DMS 273 (cell line): ENCODE measurements around the gene IRX2.

Source experiments
- DNase-seq: peaks from one replicate; lab custom pipeline; 2025; ENCODE audit not compliant: unreplicated experiment; lab: John Stamatoyannopoulos, UW

IRX2 gene

GRCh38 chr5:2719332-2719731, 32.1 kb downstream of the IRX2 start:
- DNase-seq = no peak

GRCh38 chr5:2718115-2718514, 33.4 kb downstream of the IRX2 start:
- no peak for DNase-seq

GRCh38 chr5:2715856-2716255, 35.6 kb downstream of the IRX2 start:
- no peak for DNase-seq

GRCh38 chr5:2714805-2715204, 36.7 kb downstream of the IRX2 start:
- no peak for DNase-seq

GRCh38 chr5:2714026-2714425, 37.5 kb downstream of the IRX2 start:
- no peak for DNase-seq

GRCh38 chr5:2711446-2712425, 39.7 kb downstream of the IRX2 start:
- no peak for DNase-seq

DNA sequence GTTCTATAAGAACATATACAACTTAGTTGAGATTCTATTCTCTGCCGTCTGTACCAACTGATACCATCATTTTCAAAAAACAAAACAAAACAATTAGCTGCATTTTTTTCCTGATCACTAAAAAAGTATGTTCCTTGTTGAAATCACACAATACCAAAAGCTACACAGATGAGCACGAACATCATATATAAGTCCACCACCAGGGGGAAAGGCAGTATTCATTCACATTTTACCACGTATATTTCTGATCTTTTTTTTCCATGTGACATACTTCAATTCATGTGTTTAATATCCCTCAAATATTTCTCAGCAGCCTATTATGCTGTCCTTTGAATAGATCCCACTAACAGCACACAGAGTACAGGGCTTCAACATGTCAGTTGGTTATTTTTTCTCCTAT, 40.6 kb downstream of the IRX2 start:
- peak; percentile 6 for DNase-seq

DNA sequence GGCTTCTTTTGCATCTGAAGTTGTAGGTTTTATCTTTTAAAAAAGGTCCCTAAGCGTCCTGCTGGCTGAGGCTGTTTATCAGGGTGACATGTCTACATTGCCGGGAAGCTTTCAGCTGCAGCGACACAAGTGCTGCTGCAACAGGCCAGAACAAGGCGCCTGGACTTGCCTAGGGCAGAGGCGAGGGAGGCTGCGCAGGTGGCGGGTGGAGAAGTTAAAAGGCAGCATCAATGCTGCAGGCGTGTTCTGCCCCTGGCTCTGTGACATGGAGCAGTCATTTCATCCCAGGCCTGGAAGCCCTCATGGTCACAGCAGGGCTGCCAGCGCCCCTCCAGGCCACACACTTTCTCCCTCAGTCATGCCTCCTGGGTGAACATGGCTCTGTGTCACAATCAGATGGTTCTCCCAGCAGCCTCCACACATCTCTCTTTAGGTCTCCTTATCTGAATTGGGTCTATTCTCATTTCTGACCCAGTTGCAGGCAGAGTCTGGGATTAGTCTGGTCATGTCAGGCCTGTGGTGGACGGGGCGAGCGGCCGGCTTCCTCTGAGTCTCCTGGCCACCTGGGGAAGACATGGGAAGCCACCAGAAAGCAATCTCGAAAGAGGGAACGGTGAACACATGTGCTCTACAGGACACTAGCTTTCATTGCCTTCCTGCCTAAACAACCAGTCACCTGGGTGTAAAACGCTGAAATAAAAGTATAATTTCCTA, 41.3 kb downstream of the IRX2 start:
- DNase-seq = no peak

DNA sequence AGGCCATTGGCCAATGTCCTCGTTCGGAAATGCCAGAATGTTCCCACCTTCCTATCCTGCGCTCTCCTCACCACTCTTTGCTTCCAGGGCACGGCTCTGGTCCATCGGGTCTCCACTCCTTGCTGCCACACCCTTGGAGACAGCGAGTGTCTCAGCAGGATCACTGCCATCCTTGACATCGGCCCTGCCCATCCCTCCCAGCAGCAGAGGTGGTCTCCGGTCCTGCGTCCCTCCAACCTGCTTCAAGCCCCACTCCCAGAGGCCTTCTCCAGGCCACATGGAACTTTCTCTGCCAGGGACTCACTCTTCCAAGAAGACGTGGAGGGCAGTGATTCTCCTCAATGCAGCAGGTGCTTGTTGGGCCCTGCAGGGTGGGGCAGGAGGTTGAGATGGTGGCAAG, 42.7 kb downstream of the IRX2 start:
- DNase-seq = no peak

DNA sequence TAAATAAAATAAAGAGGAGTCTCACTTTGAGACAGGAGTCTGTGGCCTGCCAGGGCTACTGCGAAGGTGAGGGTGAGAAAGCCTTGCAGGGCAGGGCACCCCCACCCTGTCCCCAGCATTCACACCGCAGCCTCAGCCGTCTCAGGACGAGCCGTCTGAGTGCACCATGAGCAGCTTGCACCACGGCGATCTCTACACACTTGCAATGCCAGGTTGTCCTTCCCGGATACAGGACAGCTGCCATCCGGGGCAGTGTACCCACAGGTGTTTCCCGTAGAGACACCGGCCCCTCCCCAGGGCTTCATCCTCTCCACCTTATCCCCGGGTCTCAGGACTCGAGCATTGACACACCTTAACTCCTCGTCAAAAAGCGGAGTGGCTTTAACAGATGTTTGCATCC, 43.3 kb downstream of the IRX2 start:
- no peak for DNase-seq

DNA sequence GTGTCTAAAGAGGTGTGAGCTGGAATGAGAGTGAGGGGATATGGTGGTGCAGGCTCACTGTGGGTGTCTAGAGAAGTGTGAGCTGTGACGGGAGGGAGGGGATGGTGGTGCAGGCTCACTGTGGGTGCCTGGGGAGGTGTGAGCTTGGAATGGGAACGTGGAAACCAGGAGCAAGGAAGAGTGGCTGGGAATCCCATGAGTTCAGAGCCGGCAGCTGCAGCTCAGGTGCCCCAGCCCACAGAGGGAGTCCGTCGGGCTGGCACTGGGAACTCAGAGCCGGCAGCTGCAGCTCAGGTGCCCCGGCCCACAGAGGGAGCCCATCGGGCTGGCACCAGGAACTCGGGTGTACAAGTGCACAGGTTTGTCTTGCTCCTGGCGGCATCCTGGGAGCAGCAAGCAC, 45.6 kb downstream of the IRX2 start:
- no peak for DNase-seq

- no peak for DNase-seq
Measured at GRCh38 chr5:2704806-2705645, 46.5 kb downstream of the IRX2 start.

GRCh38 chr5:2704111-2704510, 47.4 kb downstream of the IRX2 start:
- DNase-seq = no peak

DNA sequence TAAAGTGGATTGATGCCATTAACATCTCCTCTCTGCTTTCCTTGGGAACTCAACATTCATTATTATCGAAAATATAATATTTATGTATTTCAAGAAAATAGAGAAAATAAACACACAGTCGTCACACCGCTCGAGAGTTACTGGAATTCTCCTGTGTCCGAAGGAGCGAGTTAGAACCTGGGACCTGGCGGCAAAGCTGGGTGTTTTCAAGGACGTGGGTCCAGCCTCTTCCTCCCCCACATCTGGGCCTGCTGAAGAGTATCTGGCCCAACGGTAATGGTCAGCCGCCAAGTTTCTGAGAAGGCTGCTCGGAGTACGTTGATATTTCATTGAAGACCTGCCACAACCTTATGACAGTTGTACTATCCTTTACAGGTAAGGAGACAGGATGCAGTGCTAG, 47.9 kb downstream of the IRX2 start:
- no peak for DNase-seq

DNA sequence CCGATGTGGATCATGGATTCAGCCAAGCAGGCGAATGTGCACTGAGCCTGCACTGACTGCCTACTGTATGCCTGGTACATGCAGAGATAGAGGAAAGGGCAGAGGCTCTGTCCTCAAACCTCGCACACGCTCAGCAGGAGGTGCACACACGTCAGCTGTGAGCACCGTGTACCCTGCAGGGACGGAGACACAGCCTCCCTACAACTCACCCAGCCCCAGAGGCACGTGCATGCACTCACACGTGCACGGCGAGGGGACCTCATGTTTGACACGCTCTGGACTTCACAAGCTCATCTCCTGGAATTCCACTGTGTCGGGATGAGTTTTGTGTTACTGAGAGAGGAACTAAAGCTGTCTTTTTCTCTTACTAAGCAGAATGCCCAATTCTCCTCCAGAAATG, 48.4 kb downstream of the IRX2 start:
- DNase-seq = no peak

- no peak for DNase-seq
Measured at GRCh38 chr5:2702096-2702879, 49.2 kb downstream of the IRX2 start.

DNA sequence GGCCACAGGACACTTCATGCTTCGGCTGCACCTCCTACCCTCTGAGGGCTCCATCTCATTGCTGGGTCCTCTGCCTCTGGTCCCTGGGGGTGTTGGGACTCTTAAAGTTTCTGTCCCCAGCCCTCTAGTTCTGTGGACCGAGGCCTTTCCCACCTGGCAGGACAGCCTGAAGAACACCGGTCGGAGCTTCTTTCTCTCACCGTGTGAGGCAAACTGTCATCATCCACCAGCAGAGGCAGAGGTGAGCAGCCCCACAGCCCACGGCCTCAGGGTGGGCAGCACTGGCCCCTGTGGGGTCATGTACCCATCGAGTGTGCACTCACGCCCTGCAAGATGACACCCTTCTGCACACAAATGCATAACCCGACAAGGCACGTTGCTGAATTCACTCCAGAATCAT, 49.9 kb downstream of the IRX2 start:
- DNase-seq = no peak

DNA sequence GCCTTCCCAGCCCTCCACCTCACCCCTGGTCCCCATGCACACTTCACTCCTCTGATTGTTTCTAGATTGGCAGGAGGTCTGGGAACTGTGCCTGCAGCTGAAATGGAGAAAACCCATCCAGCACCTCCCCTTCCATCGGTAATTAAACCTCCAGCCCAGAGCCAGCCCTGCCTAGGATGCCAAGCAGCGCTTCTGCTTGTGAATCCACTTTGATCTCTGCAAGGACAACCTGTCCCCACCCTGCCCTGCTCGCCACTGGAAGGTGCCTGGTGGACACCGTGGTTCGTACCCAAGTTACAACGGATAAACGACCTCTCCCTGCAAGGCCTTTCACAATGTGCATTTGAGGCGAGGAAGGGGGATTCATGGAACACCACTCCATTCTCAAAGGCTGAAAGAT, 50.6 kb downstream of the IRX2 start:
- no peak for DNase-seq

DNA sequence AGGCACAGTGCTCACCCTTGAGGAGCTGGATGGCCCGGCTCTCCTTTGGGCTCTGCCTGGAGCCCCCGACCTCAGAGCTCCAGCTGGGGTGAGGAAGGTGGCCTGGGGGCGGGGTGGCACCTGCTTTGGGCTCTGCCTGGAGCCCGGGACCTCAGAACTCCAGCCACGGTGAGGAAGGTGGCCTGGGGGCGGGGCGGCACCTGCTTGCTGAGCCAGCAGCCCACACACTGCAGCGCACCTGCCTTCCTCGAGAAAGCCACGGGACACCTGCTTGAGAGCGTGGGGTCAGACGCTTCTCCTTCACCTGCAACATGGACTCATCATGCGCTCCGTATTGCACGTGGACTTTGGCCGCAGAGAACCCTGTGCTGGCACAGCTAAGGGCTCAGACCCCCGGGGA, 51.8 kb downstream of the IRX2 start:
- no peak for DNase-seq

- DNase-seq = no peak
Measured at GRCh38 chr5:2699231-2699630, 52.2 kb downstream of the IRX2 start.

DNA sequence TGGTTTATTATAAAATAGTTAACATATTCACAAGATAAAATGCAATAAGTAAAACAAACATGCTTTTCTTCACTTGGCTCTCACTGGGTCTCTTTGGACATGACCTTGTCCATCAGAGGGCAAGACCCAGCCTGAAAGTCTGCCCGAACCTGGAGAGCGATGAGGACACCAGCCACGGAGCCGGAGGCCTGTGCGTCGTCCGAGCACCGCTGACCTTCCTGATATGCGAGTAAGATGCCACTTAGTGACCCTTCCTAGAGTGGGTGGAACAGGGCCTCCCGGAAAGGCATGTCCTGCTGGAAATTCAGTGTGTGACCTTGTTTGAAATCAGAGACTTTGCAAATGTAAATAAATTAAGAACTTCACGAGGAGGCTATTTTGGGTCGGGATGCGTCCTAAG, 52.9 kb downstream of the IRX2 start:
- DNase-seq = no peak
